Activated naive CD8-positive, alpha-beta T cell treated with anti-CD3 and anti-CD28 coated beads, Interleukin-2, amount 50 U/mL, for 24 hours (primary cell): Measurements from ENCODE around the gene MEIS1.

Source experiments
- ATAC-seq: fragments of 150-1000 bp; cut with Tn5 transposase; one replicate; pipeline ENCODE4 v1.10.0; 2021
- DNase-seq: peaks from one replicate; pipeline ENCODE4 v3.0.0; 2021
- H3K27ac Mint-ChIP-seq: one replicate; pipeline ENCODE4 v1.8.0; 2021; ENCODE audit warnings: mild to moderate bottlenecking, mixed read lengths
- H3K27me3 Mint-ChIP-seq: one replicate; pipeline ENCODE4 v1.8.0; 2021; ENCODE audit warnings: mixed read lengths
- H3K36me3 Mint-ChIP-seq: one replicate; pipeline ENCODE4 v1.8.0; 2021; ENCODE audit warnings: low read depth, mixed read lengths
- H3K4me1 Mint-ChIP-seq: one replicate; pipeline ENCODE4 v1.8.0; 2021; ENCODE audit warnings: mixed read lengths
- H3K4me3 Mint-ChIP-seq: one replicate; pipeline ENCODE4 v1.8.0; 2021; ENCODE audit warnings: mild to moderate bottlenecking, moderate library complexity, mixed read lengths
- H3K9me3 Mint-ChIP-seq: one replicate; pipeline ENCODE4 v1.8.0; 2021; ENCODE audit warnings: mixed read lengths

MEIS1 gene

DNA sequence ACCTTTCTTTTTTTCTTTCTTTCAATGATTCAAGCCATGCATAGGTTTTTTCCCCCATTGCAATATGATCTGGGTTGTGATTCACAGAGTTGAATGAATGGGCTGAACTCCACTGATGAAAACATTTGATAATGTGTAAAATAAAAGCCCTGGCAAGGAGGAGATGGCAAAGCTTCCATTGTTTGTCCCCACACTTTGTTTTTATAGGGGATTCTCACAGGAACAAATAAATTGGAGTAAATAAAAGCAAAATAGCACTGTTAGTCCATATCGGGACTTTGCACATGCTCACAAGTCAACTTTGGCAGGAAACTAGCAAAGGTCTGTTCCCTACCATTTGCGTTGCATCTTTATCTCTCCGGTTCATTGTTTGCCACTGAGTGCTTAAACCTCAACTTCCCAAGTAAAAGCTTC, 55.7 kb downstream of the MEIS1 start:
- DNase-seq, result no peak

DNA sequence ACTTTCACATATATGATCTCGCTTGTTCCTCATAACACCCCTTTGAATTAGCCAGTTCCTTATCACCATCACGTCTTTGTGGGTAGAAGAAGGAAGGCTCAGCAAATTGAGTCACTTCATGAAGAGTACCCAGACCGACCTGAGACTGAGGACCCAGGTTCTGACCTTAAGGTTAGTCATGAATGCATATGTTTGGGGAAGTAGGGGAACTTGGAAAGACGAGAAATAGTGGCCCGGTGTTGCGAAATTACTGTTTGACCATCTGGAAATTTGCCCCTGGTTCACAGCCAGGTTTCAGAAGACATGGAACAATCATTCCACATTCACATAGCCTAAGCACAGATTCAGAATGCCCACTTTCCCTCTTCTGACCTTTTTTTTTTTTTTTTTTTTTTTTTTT, 59.8 kb downstream of the MEIS1 start:
- ATAC-seq (no peak), DNase-seq (no peak)
- no peak overlapping the region for H3K4me3 Mint-ChIP-seq
- no peaks in the 10 kb centered on the region for H3K27me3 Mint-ChIP-seq
- no peak overlapping the region for H3K27ac Mint-ChIP-seq
- no peaks in the 10 kb centered on the region for H3K4me1 Mint-ChIP-seq
- no peaks in the 10 kb centered on the region for H3K9me3 Mint-ChIP-seq
- H3K36me3 Mint-ChIP-seq, result no peaks in the 10 kb centered on the region

More for the DNA sequence above, 55.7 kb downstream of the MEIS1 start:
- Mint-ChIP-seq H3K27me3 (no peaks in the 10 kb centered on the region), H3K4me1 (no peaks in the 10 kb centered on the region), H3K4me3 (no peak overlapping the region), H3K9me3 (no peaks in the 10 kb centered on the region), H3K36me3 (no peaks in the 10 kb centered on the region), H3K27ac (no peak overlapping the region)
- ATAC-seq, result no peak

DNA sequence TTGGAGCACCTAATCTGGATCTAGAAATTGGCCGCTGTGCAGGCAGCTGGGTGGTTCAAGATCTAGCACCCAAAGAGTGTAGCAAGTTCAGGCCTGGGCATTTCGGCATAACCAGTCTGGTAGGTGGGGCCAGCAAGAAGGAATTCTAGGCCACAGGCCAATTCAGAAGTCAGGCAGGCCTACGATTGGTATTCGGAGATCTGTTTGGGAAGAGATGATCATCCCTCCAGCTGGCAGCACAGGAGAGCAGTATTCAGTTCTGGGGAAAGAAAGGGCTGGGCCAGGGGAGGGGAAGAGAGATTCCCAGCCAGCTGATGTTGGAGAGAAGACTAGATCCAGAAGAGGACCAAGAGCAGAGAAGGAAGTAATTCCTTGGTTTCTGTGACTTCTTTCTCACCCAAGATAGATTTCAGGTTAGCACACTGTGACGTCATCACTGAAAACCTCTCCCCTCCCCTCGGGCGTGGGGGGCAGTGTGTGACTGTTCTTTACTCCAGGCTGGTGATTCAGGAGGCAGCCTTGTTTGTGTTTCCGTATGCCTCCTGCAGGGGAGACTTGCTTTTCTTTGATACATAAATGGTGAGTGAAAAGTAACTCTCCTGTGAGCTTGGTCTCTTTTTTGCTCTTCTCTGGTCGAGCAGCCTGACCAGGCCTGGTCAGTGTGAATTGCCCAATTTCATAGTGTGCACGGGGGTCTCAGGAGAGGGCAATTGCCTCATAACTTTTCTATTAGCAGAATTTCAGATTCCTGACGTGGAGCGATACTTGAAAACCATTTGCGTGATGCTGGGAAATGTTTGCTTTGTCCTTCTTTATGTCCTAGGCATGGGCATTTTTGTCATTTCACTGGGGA, 61.1 kb downstream of the MEIS1 start:
- no peak overlapping the region for H3K4me3 Mint-ChIP-seq
- no peaks in the 10 kb centered on the region for H3K4me1 Mint-ChIP-seq
- peaks cover 2% of the 10 kb centered on the region for H3K27me3 Mint-ChIP-seq
- H3K9me3 Mint-ChIP-seq, result no peaks in the 10 kb centered on the region
- DNase-seq (no peak), ATAC-seq (no peak)
- no peaks in the 10 kb centered on the region for H3K36me3 Mint-ChIP-seq
- no peak overlapping the region for H3K27ac Mint-ChIP-seq

DNA sequence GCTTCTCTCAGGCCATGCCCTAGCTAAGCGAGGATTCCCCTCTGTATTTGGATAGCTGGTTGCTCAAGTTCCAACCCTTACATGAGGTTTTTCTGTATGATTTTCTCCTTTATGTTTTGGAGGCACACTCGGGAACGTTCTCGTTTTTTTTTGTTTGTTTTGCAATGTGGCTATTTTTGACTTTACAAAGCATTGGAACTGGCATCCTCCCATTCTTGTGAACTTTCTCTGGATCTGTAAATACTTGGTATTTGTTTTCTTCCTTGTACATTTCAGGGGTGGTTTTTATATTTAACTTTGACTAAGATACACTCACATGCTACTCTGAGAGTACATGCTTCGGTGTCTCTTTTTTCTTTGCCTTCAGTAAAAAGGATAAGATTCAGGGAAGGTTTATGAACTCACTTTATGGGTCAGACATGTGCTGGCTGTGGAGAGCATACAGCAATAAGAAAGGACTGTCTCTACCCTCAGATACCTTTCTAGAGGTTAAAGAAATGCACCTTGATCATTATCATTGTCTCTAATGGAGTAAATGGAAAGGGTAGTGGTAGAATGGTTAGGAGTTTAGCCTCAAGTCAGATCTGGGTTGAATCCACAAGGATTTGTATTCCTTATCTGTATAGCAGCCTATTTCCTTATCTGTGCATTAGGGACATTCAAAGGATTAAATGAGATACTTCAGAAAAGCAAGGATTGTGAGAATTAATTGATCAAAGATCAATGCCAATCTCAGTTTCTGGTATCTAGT, 61.9 kb downstream of the MEIS1 start:
- H3K27me3 Mint-ChIP-seq, result peaks cover 2% of the 10 kb centered on the region
- H3K27ac Mint-ChIP-seq, result no peak overlapping the region
- no peak for ATAC-seq
- H3K36me3 Mint-ChIP-seq, result no peaks in the 10 kb centered on the region
- H3K4me3 Mint-ChIP-seq, result no peak overlapping the region
- H3K4me1 Mint-ChIP-seq, result no peaks in the 10 kb centered on the region
- DNase-seq, result no peak
- H3K9me3 Mint-ChIP-seq, result no peaks in the 10 kb centered on the region

DNA sequence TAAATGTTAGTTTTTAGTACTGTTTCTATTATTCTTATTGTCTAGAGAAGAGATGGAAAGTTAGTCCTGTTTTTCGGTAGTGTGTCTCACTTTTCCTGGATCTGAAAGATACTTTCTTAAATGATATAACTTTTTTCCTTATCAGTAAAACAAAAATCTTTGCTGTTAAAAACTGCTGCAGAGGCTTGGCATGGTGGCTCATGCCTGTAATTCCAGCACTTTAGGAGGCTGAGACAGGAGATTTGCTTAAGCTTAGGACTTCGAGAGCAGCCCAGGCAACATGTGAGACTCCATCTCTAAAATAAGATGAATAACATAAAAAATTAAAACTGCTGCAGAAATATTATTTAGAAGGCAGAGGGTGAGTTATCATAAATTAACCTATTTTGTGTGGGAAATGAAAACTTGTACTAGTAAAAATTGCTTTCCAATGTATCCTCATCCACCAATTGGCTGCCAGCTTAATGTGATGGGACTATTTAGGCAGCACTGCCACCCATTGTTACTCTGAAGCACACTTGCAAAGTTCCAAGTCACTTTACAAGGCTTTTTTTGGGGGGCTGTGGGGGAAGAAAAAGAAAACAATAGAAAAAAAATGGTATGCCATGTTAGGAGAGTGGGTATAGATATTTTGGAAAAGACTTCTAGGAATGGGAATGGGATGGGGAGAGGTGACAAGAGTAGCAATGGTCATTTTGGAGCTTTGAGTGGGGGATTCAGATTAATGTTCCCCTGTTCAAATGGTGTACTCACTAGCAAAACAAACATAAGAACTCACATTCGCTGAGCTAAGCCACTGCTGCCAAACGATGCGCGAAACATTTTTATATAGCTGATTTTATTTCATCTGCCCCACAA, 62.7 kb downstream of the MEIS1 start:
- no peaks in the 10 kb centered on the region for H3K36me3 Mint-ChIP-seq

DNA sequence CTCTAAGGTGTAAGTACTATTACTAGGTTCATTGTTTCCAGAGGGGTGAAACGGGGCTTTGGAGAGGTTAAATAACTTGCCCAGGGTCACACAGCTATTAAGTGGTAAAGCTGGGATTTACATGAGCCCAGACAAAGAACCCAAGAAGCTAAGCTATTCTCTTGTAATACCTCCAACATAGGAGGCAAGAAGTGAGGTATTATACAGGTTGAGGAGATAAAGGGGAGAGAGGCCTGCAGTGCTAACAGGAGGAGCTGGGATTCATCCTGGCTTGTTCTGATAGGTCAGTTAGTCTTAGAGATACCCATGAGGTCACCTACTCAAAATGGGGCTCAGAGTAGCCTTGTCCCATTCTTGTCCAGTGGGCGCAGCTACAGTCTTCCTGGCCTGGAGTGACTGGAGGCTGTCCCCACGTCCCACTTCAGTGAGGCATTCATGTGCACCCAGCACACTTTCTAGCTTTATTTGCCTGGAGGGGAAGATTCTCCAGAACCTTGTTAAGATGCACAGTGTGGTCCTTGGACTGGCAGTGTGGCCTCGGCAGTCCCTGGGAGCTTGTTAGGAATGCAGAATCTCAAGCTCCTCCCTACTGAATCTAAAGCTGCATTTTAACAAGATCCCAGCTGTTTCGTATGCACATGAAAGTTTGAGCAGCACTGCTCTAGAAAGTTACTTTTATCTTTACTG, 63.5 kb downstream of the MEIS1 start:
- H3K4me3 Mint-ChIP-seq, result no peak overlapping the region
- H3K36me3 Mint-ChIP-seq, result no peaks in the 10 kb centered on the region
- no peaks in the 10 kb centered on the region for H3K9me3 Mint-ChIP-seq
- DNase-seq (no peak), ATAC-seq (no peak)
- no peaks in the 10 kb centered on the region for H3K4me1 Mint-ChIP-seq
- H3K27ac Mint-ChIP-seq, result no peak overlapping the region
- peaks cover 2% of the 10 kb centered on the region for H3K27me3 Mint-ChIP-seq

More for the DNA sequence above, 62.7 kb downstream of the MEIS1 start:
- no peak for DNase-seq
- H3K4me1 Mint-ChIP-seq, result no peaks in the 10 kb centered on the region
- H3K27me3 Mint-ChIP-seq, result peaks cover 2% of the 10 kb centered on the region
- no peak overlapping the region for H3K27ac Mint-ChIP-seq
- H3K4me3 Mint-ChIP-seq, result no peak overlapping the region
- ATAC-seq, result no peak
- H3K9me3 Mint-ChIP-seq, result no peaks in the 10 kb centered on the region

GRCh38 chr2:66501267-66501666, 66.3 kb downstream of the MEIS1 start:
- Mint-ChIP-seq H3K27ac (no peak overlapping the region), H3K9me3 (no peaks in the 10 kb centered on the region), H3K27me3 (peaks cover 2% of the 10 kb centered on the region), H3K4me1 (no peaks in the 10 kb centered on the region), H3K4me3 (no peak overlapping the region), H3K36me3 (no peaks in the 10 kb centered on the region)
- DNase-seq (no peak), ATAC-seq (no peak)

- ATAC-seq, result no peak
- Mint-ChIP-seq H3K9me3 (no peaks in the 10 kb centered on the region), H3K36me3 (no peaks in the 10 kb centered on the region), H3K27ac (no peak overlapping the region), H3K27me3 (peaks cover 3% of the 10 kb centered on the region), H3K4me3 (no peak overlapping the region), H3K4me1 (no peaks in the 10 kb centered on the region)
- DNase-seq, result no peak
Measured at GRCh38 chr2:66506265-66506664, 71.3 kb downstream of the MEIS1 start.

DNA sequence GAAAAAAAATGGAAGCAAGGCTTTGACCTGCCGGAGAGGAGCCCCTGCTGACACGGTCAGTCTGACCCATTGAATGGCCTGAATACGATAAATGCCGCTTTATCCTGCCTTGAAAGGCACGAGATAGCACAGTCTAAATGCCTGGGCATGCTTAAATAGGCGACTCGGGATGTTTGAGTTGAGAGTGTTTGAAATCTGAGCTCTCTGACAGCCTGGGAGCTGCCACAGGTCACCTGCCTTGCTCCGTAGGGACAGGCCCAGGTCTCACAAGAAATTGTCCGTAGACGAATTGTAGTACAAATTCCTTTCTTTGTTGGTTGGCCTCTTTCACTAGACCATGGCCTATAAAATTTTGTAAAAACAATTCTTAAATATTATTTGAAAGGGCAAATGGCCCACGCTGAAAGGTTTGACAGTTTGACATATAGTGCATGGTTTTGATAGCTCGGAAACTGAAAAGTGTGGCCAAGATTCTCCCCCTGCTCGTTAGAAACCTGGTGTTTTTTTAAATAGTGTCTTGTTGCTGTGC, 72.8 kb downstream of the MEIS1 start:
- Mint-ChIP-seq H3K9me3 (no peaks in the 10 kb centered on the region), H3K4me1 (no peaks in the 10 kb centered on the region), H3K27me3 (peaks cover 3% of the 10 kb centered on the region), H3K4me3 (no peak overlapping the region), H3K27ac (no peak overlapping the region), H3K36me3 (no peaks in the 10 kb centered on the region)
- ATAC-seq (no peak), DNase-seq (no peak)

GRCh38 chr2:66508484-66509071, 73.7 kb downstream of the MEIS1 start:
- no peak overlapping the region for H3K27ac Mint-ChIP-seq
- DNase-seq (no peak), ATAC-seq (no peak)
- H3K36me3 Mint-ChIP-seq, result no peaks in the 10 kb centered on the region
- no peak overlapping the region for H3K4me3 Mint-ChIP-seq
- H3K4me1 Mint-ChIP-seq, result no peaks in the 10 kb centered on the region
- H3K27me3 Mint-ChIP-seq, result peaks cover 3% of the 10 kb centered on the region
- no peaks in the 10 kb centered on the region for H3K9me3 Mint-ChIP-seq

- DNase-seq (no peak), ATAC-seq (no peak)
- no peak overlapping the region for H3K4me3 Mint-ChIP-seq
- no peak overlapping the region for H3K27ac Mint-ChIP-seq
- H3K36me3 Mint-ChIP-seq, result no peaks in the 10 kb centered on the region
- peaks cover 3% of the 10 kb centered on the region for H3K27me3 Mint-ChIP-seq
- no peaks in the 10 kb centered on the region for H3K9me3 Mint-ChIP-seq
- no peaks in the 10 kb centered on the region for H3K4me1 Mint-ChIP-seq
Measured at GRCh38 chr2:66509326-66509811, 74.4 kb downstream of the MEIS1 start.

GRCh38 chr2:66512626-66513025, 77.7 kb downstream of the MEIS1 start:
- ATAC-seq, result no peak
- Mint-ChIP-seq H3K4me1 (no peaks in the 10 kb centered on the region), H3K27ac (no peak overlapping the region), H3K27me3 (peaks cover 3% of the 10 kb centered on the region), H3K36me3 (no peaks in the 10 kb centered on the region), H3K9me3 (no peaks in the 10 kb centered on the region), H3K4me3 (no peak overlapping the region)
- DNase-seq, result no peak

DNA sequence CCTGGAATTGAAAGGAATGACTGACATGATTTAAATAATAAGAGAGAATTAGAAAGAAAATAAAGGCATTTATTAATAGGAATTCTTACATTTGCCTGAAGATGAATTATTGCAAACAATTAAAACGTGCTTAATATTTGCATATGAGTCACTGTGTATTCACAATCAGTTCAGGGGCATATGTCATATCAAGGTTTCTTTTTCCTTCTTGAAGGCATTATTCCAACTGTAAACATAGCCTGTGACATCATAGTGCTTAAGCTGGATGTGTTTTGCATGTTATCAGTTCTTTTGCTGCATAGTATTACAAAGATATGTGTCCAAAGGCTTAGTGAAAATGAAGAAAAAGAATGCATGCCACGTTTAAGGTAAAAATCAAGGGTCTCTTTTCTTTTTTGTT, 80.8 kb downstream of the MEIS1 start:
- no peak overlapping the region for H3K4me3 Mint-ChIP-seq
- no peak overlapping the region for H3K27ac Mint-ChIP-seq
- no peak for DNase-seq
- no peaks in the 10 kb centered on the region for H3K9me3 Mint-ChIP-seq
- H3K4me1 Mint-ChIP-seq, result no peaks in the 10 kb centered on the region
- no peak for ATAC-seq
- no peaks in the 10 kb centered on the region for H3K36me3 Mint-ChIP-seq
- no peaks in the 10 kb centered on the region for H3K27me3 Mint-ChIP-seq
